IMR-90 (cell line): ENCODE data around the gene DEPDC5. TPM values are rescaled to one million over a fixed set of nuclear protein-coding genes. Genes with fewer than 3 reads are reported as not detected.

ENCODE experiments used
- ATAC-seq: fragments of 200-7000 bp; cut with Tn5 transposase; 2 replicates; pipeline ENCODE4 v1.9.1; 2020; ENCODE audit warnings: low read depth, mild to moderate bottlenecking, moderate library complexity
- BruUV-seq: library from RNA; stranded (reverse); fragments of 400-500 nt; replicated peaks from 2 replicates; lab custom pipeline; 2021; lab: Mats Ljungman, UMichigan
- CTCF ChIA-PET: fragments of 300-600 bp; formaldehyde crosslinking; extraction: SDS; loops from one replicate; lab custom pipeline; 2021; ENCODE audit warnings: antibody characterized with exemption; lab: Yijun Ruan, JAX
- POLR2A ChIA-PET: fragments of 300-600 bp; sonication (Branson Sonifier 250); formaldehyde crosslinking; loops from one replicate; lab custom pipeline; 2022; ENCODE audit warnings: antibody characterized with exemption; ENCODE audit not compliant: unreplicated experiment; lab: Charles Lee
- DNase-seq: peaks from one replicate; pipeline ENCODE4 v3.0.0; 2013
- H2AFZ ChIP-seq: replicated peaks from 2 replicates; pipeline ENCODE3; 2013; ENCODE audit warnings: low read length, mild to moderate bottlenecking; ENCODE audit not compliant: poor library complexity
- H2AK5ac ChIP-seq: 2 replicates; pipeline ENCODE4 v1.6.1; 2013; ENCODE audit warnings: low read depth, low read length, inconsistent platforms
- H2AK9ac ChIP-seq: replicated peaks from 2 replicates; pipeline ENCODE3; 2013; ENCODE audit warnings: mild to moderate bottlenecking, low read depth, low read length, moderate library complexity; ENCODE audit not compliant: poor library complexity
- H2BK120ac ChIP-seq: 2 replicates; pipeline ENCODE4 v1.6.1; 2013; ENCODE audit warnings: low read depth, low read length, inconsistent platforms
- H2BK15ac ChIP-seq: 3 replicates; pipeline ENCODE4 v1.6.1; 2013; ENCODE audit warnings: low read depth, low read length, inconsistent platforms
- H2BK20ac ChIP-seq: 2 replicates; pipeline ENCODE4 v1.6.1; 2013; ENCODE audit warnings: low read depth, mild to moderate bottlenecking, inconsistent platforms, low read length, moderate library complexity
- H2BK5ac ChIP-seq: 2 replicates; pipeline ENCODE4 v1.6.1; 2013; ENCODE audit warnings: mild to moderate bottlenecking, low read depth, low read length, inconsistent platforms; ENCODE audit not compliant: poor library complexity, severe bottlenecking
- H3K14ac ChIP-seq: replicated peaks from 2 replicates; pipeline ENCODE4 v1.6.1; 2013; ENCODE audit warnings: low read depth, low read length, inconsistent platforms
- H3K18ac ChIP-seq: 2 replicates; pipeline ENCODE4 v1.6.1; 2013; ENCODE audit warnings: low read depth, low read length, control low read depth
- H3K23ac ChIP-seq: 2 replicates; pipeline ENCODE4 v1.6.1; 2013; ENCODE audit warnings: low read depth, low read length, inconsistent platforms
- H3K27ac ChIP-seq: 2 replicates; pipeline ENCODE4 v1.5.1; 2013; ENCODE audit warnings: mild to moderate bottlenecking, control low read depth, low read length; ENCODE audit not compliant: insufficient read depth
- H3K27me3 ChIP-seq: 2 replicates; pipeline ENCODE4 v1.6.1; 2013; ENCODE audit warnings: low read length; ENCODE audit not compliant: control insufficient read depth, insufficient read depth
- H3K36me3 ChIP-seq: 2 replicates; pipeline ENCODE4 v1.6.1; 2013; ENCODE audit warnings: low read length, mixed read lengths; ENCODE audit not compliant: control insufficient read depth, insufficient read depth
- H3K4ac ChIP-seq: 2 replicates; pipeline ENCODE4 v1.6.1; 2013; ENCODE audit warnings: low read depth, low read length, inconsistent platforms
- H3K4me1 ChIP-seq: 2 replicates; pipeline ENCODE4 v1.6.1; 2013; ENCODE audit warnings: low read length, mixed read lengths; ENCODE audit not compliant: control insufficient read depth, insufficient read depth
- H3K4me2 ChIP-seq: 2 replicates; pipeline ENCODE4 v1.6.1; 2013; ENCODE audit warnings: low read depth, mild to moderate bottlenecking, control low read depth, low read length, moderate library complexity
- H3K4me3 ChIP-seq: 2 replicates; pipeline ENCODE4 v1.5.1; 2013; ENCODE audit warnings: low read depth, mild to moderate bottlenecking, control low read depth, low read length, moderate library complexity; ENCODE audit not compliant: insufficient read depth
- H3K56ac ChIP-seq: 2 replicates; pipeline ENCODE4 v1.6.1; 2013; ENCODE audit warnings: low read length, inconsistent platforms; ENCODE audit not compliant: insufficient read depth; ENCODE audit errors: extremely low read depth
- H3K79me1 ChIP-seq, 2 experiments: 2 replicates each; pipeline ENCODE4 v1.6.1; 2013; ENCODE audit warnings: low read length in 2 of 2, inconsistent platforms in 1 of 2, low read depth in 1 of 2
- H3K9ac ChIP-seq: 2 replicates; pipeline ENCODE4 v1.6.1; 2013; ENCODE audit warnings: low read depth, low read length, control low read depth
- H3K9me1 ChIP-seq: 2 replicates; pipeline ENCODE4 v1.6.1; 2013; ENCODE audit warnings: low read length, inconsistent platforms; ENCODE audit not compliant: insufficient read depth
- H3K9me3 ChIP-seq: 2 replicates; pipeline ENCODE4 v1.6.1; 2013; ENCODE audit warnings: low read length; ENCODE audit not compliant: control insufficient read depth, insufficient read depth
- H4K20me1 ChIP-seq: 2 replicates; pipeline ENCODE4 v1.6.1; 2013; ENCODE audit warnings: low read length, inconsistent platforms; ENCODE audit not compliant: insufficient read depth
- H4K5ac ChIP-seq: 2 replicates; pipeline ENCODE4 v1.6.1; 2013; ENCODE audit warnings: mild to moderate bottlenecking, low read depth, low read length, control low read depth
- H4K8ac ChIP-seq, 2 experiments: 2 replicates each; pipeline ENCODE4 v1.6.1; 2013; ENCODE audit warnings: low read depth in 2 of 2, low read length in 2 of 2, control low read depth in 1 of 2, inconsistent platforms in 1 of 2
- H4K91ac ChIP-seq: 2 replicates; pipeline ENCODE4 v1.6.1; 2013; ENCODE audit warnings: low read depth, low read length, inconsistent platforms; ENCODE audit not compliant: insufficient read depth
- BHLHE40 ChIP-seq: fragments of 150-350 bp; IDR thresholded peaks from 2 replicates; pipeline ENCODE4 v1.6.1; 2016; ENCODE audit warnings: mild to moderate bottlenecking, low read depth, low read length
- CEBPB ChIP-seq: IDR thresholded peaks from 2 replicates; pipeline ENCODE4 v1.6.1; 2012; ENCODE audit warnings: low read depth, low read length, improper control_type of control experiment
- CHD1 ChIP-seq: IDR thresholded peaks from 2 replicates; pipeline ENCODE4 v1.6.1; 2012; ENCODE audit warnings: low read depth, low read length, improper control_type of control experiment
- FOS ChIP-seq: fragments of 150-350 bp; IDR thresholded peaks from 2 replicates; pipeline ENCODE4 v1.6.1; 2016; ENCODE audit warnings: low read depth, low read length
- MAFK ChIP-seq: IDR thresholded peaks from 2 replicates; pipeline ENCODE4 v1.6.1; 2012; ENCODE audit warnings: low read depth, low read length, improper control_type of control experiment
- MAZ ChIP-seq: IDR thresholded peaks from 2 replicates; pipeline ENCODE4 v1.6.1; 2012; ENCODE audit warnings: low read depth, mild to moderate bottlenecking, low read length, improper control_type of control experiment, moderate library complexity, borderline replicate concordance
- MXI1 ChIP-seq: IDR thresholded peaks from 2 replicates; pipeline ENCODE4 v1.6.1; 2012; ENCODE audit warnings: low read depth, mild to moderate bottlenecking, low read length, moderate library complexity, borderline replicate concordance
- NFE2L2 ChIP-seq: fragments of 150-350 bp; IDR thresholded peaks from 2 replicates; pipeline ENCODE4 v1.6.1; 2016; ENCODE audit warnings: low read depth, mild to moderate bottlenecking, low read length
- POLR2A ChIP-seq: IDR thresholded peaks from 2 replicates; pipeline ENCODE4 v1.6.1; 2012; ENCODE audit warnings: mild to moderate bottlenecking, low read depth, low read length
- RAD21 ChIP-seq: IDR thresholded peaks from 2 replicates; pipeline ENCODE4 v1.6.1; 2012; ENCODE audit warnings: low read length, improper control_type of control experiment
- RCOR1 ChIP-seq: IDR thresholded peaks from 2 replicates; pipeline ENCODE4 v1.6.1; 2012; ENCODE audit warnings: mild to moderate bottlenecking, low read length, improper control_type of control experiment; ENCODE audit not compliant: insufficient replicate concordance
- RFX5 ChIP-seq: IDR thresholded peaks from 2 replicates; pipeline ENCODE4 v1.8.0; 2012; ENCODE audit warnings: low read depth, mild to moderate bottlenecking, low read length, moderate library complexity
- SMC3 ChIP-seq: fragments of 150-350 bp; IDR thresholded peaks from 2 replicates; pipeline ENCODE4 v1.6.1; 2016; ENCODE audit warnings: low read depth, mild to moderate bottlenecking, antibody characterized with exemption, low read length, moderate library complexity
- dilution Hi-C: fragments of 300-500 bp; cut with HindIII; formaldehyde crosslinking; loops from one replicate; pipeline ENCODE4 v1.14.3; 2018; ENCODE audit warnings: low sequenced_read_pairs; ENCODE audit not compliant: unreplicated experiment
- in situ Hi-C: fragments of 300-500 bp; cut with MboI; formaldehyde crosslinking; loops from 3 replicates; pipeline ENCODE4 v1.14.3; 2019; ENCODE audit warnings: low sequenced_read_pairs, inconsistent platforms, mixed read lengths
- intact Hi-C: fragments of 100-400 bp; cut with micrococcal nuclease; formaldehyde crosslinking; loops from 2 replicates; pipeline ENCODE4 v1.10.0; 2022
- polyA plus RNA-seq, 3 experiments: library from polyadenylated mRNA; depleted of rRNA; stranded (reverse); fragments of >200 nt; gene quantifications; 2 replicates each; pipeline ENCODE4 v1.2.3, GENCODE V29; 2012; ENCODE audit warnings: low replicate concordance in 1 of 3
- total RNA-seq: library from RNA; depleted of rRNA; stranded (reverse); fragments of >200 nt; gene quantifications from 2 replicates; pipeline ENCODE4 v1.2.3, GENCODE V29; 2012
- TF ChIP-seq, protein P1 (sequence below): fragments of 150-350 bp; IDR thresholded peaks from 2 replicates; pipeline ENCODE4 v1.6.1; 2016; ENCODE audit warnings: low read depth, mild to moderate bottlenecking, low read length, moderate library complexity, borderline replicate concordance
- TF ChIP-seq, protein P2 (sequence below): conservative IDR thresholded peaks from 2 replicates; pipeline ENCODE4 v1.5.1; 2012; ENCODE audit warnings: mild to moderate bottlenecking, low read depth, low read length, improper control_type of control experiment
- TF ChIP-seq, protein P3 (sequence below): fragments of 150-350 bp; IDR thresholded peaks from 2 replicates; pipeline ENCODE4 v1.6.1; 2017; ENCODE audit warnings: mild to moderate bottlenecking, antibody characterized with exemption, low read length, low read depth

Gene DEPDC5
- total and polyA plus RNA-seq, 2 of the 4 experiments (the other 2 are of a cell fraction), result 6.6 to 12.9 TPM

DNA sequence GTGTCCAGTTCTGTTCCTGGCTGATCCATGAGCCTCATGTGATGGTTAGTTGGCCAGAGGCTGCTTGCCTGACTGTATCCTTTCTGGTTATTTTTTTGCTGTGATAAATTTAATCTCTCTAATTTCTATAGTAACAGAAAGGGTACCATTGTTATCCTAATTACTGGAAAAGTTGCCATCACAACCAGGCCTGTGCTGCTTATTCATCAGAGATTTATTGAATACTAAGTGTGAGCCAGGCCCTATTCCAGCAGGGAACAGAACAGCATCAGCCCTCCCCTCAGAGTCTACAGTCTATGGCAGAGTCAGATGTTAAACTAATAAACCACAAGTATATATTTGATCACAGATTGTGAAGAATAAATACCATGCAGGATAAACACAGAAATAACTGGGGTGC lies 86.8 kb downstream of the DEPDC5 start:
- H3K23ac ChIP-seq, result no peak overlapping the region
- intact Hi-C loops (no loop called here), dilution Hi-C loops (no loop called here), in situ Hi-C loops (no loop called here)
- no peak overlapping the region for H2BK15ac ChIP-seq
- no peak overlapping the region for H2AFZ ChIP-seq
- H3K4me2 ChIP-seq, result no peak overlapping the region
- H3K36me3 ChIP-seq, result peaks cover 42% of the 10 kb centered on the region
- no peak overlapping the region for H4K5ac ChIP-seq
- no peak overlapping the region for H3K9ac ChIP-seq
- TF ChIP-seq RAD21 (no peak), MXI1 (no peak), MAZ (no peak), SMC3 (no peak), CHD1 (no peak), BHLHE40 (no peak), MAFK (no peak), NFE2L2 (no peak), POLR2A (no peak), RFX5 (no peak), RCOR1 (no peak), CEBPB (no peak), FOS (no peak)
- TF ChIP-seq, protein P1, sequence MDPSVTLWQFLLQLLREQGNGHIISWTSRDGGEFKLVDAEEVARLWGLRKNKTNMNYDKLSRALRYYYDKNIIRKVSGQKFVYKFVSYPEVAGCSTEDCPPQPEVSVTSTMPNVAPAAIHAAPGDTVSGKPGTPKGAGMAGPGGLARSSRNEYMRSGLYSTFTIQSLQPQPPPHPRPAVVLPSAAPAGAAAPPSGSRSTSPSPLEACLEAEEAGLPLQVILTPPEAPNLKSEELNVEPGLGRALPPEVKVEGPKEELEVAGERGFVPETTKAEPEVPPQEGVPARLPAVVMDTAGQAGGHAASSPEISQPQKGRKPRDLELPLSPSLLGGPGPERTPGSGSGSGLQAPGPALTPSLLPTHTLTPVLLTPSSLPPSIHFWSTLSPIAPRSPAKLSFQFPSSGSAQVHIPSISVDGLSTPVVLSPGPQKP, result no peak
- TF ChIP-seq, protein P2, sequence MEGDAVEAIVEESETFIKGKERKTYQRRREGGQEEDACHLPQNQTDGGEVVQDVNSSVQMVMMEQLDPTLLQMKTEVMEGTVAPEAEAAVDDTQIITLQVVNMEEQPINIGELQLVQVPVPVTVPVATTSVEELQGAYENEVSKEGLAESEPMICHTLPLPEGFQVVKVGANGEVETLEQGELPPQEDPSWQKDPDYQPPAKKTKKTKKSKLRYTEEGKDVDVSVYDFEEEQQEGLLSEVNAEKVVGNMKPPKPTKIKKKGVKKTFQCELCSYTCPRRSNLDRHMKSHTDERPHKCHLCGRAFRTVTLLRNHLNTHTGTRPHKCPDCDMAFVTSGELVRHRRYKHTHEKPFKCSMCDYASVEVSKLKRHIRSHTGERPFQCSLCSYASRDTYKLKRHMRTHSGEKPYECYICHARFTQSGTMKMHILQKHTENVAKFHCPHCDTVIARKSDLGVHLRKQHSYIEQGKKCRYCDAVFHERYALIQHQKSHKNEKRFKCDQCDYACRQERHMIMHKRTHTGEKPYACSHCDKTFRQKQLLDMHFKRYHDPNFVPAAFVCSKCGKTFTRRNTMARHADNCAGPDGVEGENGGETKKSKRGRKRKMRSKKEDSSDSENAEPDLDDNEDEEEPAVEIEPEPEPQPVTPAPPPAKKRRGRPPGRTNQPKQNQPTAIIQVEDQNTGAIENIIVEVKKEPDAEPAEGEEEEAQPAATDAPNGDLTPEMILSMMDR, result no peak
- TF ChIP-seq, protein P3, sequence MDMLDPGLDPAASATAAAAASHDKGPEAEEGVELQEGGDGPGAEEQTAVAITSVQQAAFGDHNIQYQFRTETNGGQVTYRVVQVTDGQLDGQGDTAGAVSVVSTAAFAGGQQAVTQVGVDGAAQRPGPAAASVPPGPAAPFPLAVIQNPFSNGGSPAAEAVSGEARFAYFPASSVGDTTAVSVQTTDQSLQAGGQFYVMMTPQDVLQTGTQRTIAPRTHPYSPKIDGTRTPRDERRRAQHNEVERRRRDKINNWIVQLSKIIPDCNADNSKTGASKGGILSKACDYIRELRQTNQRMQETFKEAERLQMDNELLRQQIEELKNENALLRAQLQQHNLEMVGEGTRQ, result no peak
- H4K8ac ChIP-seq, result no peak overlapping the region
- H2AK9ac ChIP-seq, result no peak overlapping the region
- H3K4me3 ChIP-seq, result no peak overlapping the region
- no peak overlapping the region for H4K91ac ChIP-seq
- H3K79me1 ChIP-seq, result no peaks in the 10 kb centered on the region
- no peak for ATAC-seq
- 0 out of 2 replicates have a peak, but pooled peaks cover under 1% of the 10 kb centered on the region for H4K20me1 ChIP-seq
- no peak overlapping the region for H3K18ac ChIP-seq
- H3K14ac ChIP-seq, result no peak overlapping the region
- no TSS peak for BruUV-seq
- H2BK120ac ChIP-seq, result no peak overlapping the region
- no peak overlapping the region for H2AK5ac ChIP-seq
- H3K9me1 ChIP-seq, result peaks cover 11% of the 10 kb centered on the region; the same call in 1 of the 2 replicates
- no peak overlapping the region for H3K56ac ChIP-seq
- H3K27ac ChIP-seq, result no peak overlapping the region
- no peaks in the 10 kb centered on the region for H3K9me3 ChIP-seq
- CTCF ChIA-PET, result no interaction called here
- POLR2A ChIA-PET, result no interaction called here
- H3K27me3 ChIP-seq, result no peaks in the 10 kb centered on the region
- no peak for DNase-seq
- no peak overlapping the region for H3K4ac ChIP-seq
- no peak overlapping the region for H2BK20ac ChIP-seq
- H2BK5ac ChIP-seq, result no peak overlapping the region
- peaks cover 2% of the 10 kb centered on the region; the same call in 1 of the 2 replicates for H3K4me1 ChIP-seq
